VCaP (cell line): ENCODE measurements around the gene SPATS2.

Experiments
- H3K27ac ChIP-seq: fragments of 450-650 bp; 2 replicates; pipeline ENCODE4 v1.5.1; 2017
- CTCF ChIP-seq: fragments of 450-650 bp; conservative IDR thresholded peaks from 2 replicates; pipeline ENCODE4 v1.5.1; 2017; ENCODE audit warnings: mild to moderate bottlenecking, moderate library complexity

Gene SPATS2

GRCh38 chr12:49344486-49345050 is 22.7 kb upstream of the SPATS2 start:
- peak overlapping the region; percentile 58; the same call in 1 of the 2 replicates for H3K27ac ChIP-seq
- TF ChIP-seq CTCF, result no peak

GRCh38 chr12:49345051-49345824 is 22.0 kb upstream of the SPATS2 start:
- TF ChIP-seq CTCF, result no peak

GRCh38 chr12:49345825-49346658 is 21.2 kb upstream of the SPATS2 start:
- TF ChIP-seq CTCF, result no peak
- H3K27ac ChIP-seq, result peak overlapping the region; percentile 58

More at GRCh38 chr12:49345051-49345824, 22.0 kb upstream of the SPATS2 start:
- peak overlapping the region; percentile 58; the same call in 1 of the 2 replicates for H3K27ac ChIP-seq

GRCh38 chr12:49346659-49347310 is 20.5 kb upstream of the SPATS2 start, which contains the start of gene DNAJC22:
DNAJC22 (plus strand) TSS chr12:49346888; CDS start chr12:49348873, 1,985 bp downstream.
- TF ChIP-seq CTCF, result no peak
- H3K27ac ChIP-seq, result peak within 1 kb of the TSS; percentile 58

GRCh38 chr12:49347311-49348193 is 19.7 kb upstream of the SPATS2 start:
- TF ChIP-seq CTCF, result peak; percentile 99
- peak overlapping the region; percentile 58 for H3K27ac ChIP-seq

- TF ChIP-seq CTCF, result no peak
- no peak overlapping the region for H3K27ac ChIP-seq
These were observed 18.5 kb upstream of the SPATS2 start for GRCh38 chr12:49348781-49349180.
